ENCODE data around the gene DYNLT2B. TPM values are rescaled to one million over a fixed set of nuclear protein-coding genes. Genes with fewer than 3 reads are reported as not detected.

Gene DYNLT2B
- total and polyA plus RNA-seq, 2 donors (not counting 3 experiments of a cell fraction or from before 2014, with no cell fraction given) = 9.2 to 13.9 TPM

DNA sequence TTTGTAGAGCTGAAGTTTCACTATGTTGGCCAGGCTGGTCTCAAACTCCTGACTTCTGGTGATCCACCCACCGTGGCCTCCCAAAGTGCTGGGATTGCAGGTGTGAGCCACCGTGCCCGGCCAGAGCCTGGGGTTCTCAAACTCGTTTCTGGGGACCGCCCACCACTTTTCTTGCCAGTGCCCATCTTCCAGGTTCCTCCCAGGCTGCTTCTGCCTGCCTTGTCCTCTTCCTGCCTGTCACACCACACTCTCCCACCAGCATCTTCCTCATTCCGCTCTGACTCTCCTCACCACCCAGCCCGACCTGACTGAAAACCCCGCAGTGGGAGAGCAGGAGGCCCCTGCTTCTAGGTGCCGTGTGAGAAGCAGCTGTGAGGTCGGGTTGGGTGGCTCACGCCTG is 3.1 kb upstream of the DYNLT2B start:
- CTCF ChIA-PET = no interaction called here
- no peak overlapping the region for H3K9ac ChIP-seq (replicated peaks; ENCODE audit: extremely low read depth, insufficient read depth, low read length)
- no TSS peak for BruUV-seq (replicated peaks)
- dilution Hi-C loops (cut with MboI; ENCODE audit: extremely low pct_ligation_motif_present, low sequenced_read_pairs) = no loop called here
- no peaks in the 10 kb centered on the region for H3K79me2 ChIP-seq (ENCODE audit: control insufficient read depth, insufficient read depth, low read length)
- no peak overlapping the region for H3K4me2 ChIP-seq (ENCODE audit: insufficient read depth, low read length)
- FAIRE-seq (no peak), DNase-seq (ENCODE audit: low read depth, low spot score) (no peak)
- no peaks in the 10 kb centered on the region for H3K27me3 ChIP-seq (ENCODE audit: control insufficient read depth in 2 of 2, insufficient read depth in 2 of 2, low read length in 2 of 2)
- H4K20me1 ChIP-seq (replicated peaks; ENCODE audit: control insufficient read depth, extremely low read depth, insufficient read depth, low read length) = no peaks in the 10 kb centered on the region
- no peaks in the 10 kb centered on the region for H3K36me3 ChIP-seq (ENCODE audit: control insufficient read depth in 2 of 2, extremely low read depth in 1 of 2, insufficient read depth in 2 of 2, low read length in 2 of 2)
- POLR2A ChIA-PET = interaction anchor here (0.6 kb wide), 1 partner anchor 546 kb away, joined by 3 read pairs; no protein-coding TSS in a partner anchor
- H2AFZ ChIP-seq (ENCODE audit: low read depth, low read length) = no peak overlapping the region
- H3K4me3 ChIP-seq (replicated peaks in 1 of 3; ENCODE audit: insufficient read depth in 1 of 3, low read depth in 1 of 3, low read length in 3 of 3) = no peak overlapping the region
- H3K27ac ChIP-seq (ENCODE audit: insufficient read depth, low read depth, low read length) = no peak overlapping the region
- H3K4me1 ChIP-seq (ENCODE audit: control insufficient read depth, extremely low read depth, insufficient read depth, low read length) = peaks cover 5% of the 10 kb centered on the region
- intact Hi-C loops (cut with micrococcal nuclease) = no loop called here
- no peaks in the 10 kb centered on the region for H3K9me1 ChIP-seq (replicated peaks; ENCODE audit: control insufficient read depth, extremely low read depth, insufficient read depth, low read length)
- H3K9me3 ChIP-seq (replicated peaks; ENCODE audit: control insufficient read depth, insufficient read depth, low read length) = no peaks in the 10 kb centered on the region
- TF ChIP-seq GATA2 (IDR thresholded peaks at IDR 0.05; ENCODE audit: insufficient read depth, insufficient read length, low read depth, low read length) (no peak), FOS (IDR thresholded peaks at IDR 0.05; ENCODE audit: borderline replicate concordance, insufficient read depth, low read length) (no peak), MYC (IDR thresholded peaks at IDR 0.05; ENCODE audit: low read depth, low read length) (no peak), POLR2AphosphoS5 (IDR thresholded peaks at IDR 0.05; ENCODE audit: insufficient read depth, low read depth, low read length) (no peak), EZH2 (IDR thresholded peaks at IDR 0.05; ENCODE audit: borderline replicate concordance, low read depth, low read length, severe bottlenecking) (no peak), POLR2A (IDR thresholded peaks at IDR 0.05; ENCODE audit: low read depth, low read length) (no peak), JUN (IDR thresholded peaks at IDR 0.05; ENCODE audit: borderline replicate concordance, insufficient read depth, insufficient read length, low read depth) (no peak)
- TF ChIP-seq, protein P1, sequence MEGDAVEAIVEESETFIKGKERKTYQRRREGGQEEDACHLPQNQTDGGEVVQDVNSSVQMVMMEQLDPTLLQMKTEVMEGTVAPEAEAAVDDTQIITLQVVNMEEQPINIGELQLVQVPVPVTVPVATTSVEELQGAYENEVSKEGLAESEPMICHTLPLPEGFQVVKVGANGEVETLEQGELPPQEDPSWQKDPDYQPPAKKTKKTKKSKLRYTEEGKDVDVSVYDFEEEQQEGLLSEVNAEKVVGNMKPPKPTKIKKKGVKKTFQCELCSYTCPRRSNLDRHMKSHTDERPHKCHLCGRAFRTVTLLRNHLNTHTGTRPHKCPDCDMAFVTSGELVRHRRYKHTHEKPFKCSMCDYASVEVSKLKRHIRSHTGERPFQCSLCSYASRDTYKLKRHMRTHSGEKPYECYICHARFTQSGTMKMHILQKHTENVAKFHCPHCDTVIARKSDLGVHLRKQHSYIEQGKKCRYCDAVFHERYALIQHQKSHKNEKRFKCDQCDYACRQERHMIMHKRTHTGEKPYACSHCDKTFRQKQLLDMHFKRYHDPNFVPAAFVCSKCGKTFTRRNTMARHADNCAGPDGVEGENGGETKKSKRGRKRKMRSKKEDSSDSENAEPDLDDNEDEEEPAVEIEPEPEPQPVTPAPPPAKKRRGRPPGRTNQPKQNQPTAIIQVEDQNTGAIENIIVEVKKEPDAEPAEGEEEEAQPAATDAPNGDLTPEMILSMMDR (IDR thresholded peaks at IDR 0.05; ENCODE audit: extremely low read depth in 1 of 2, insufficient read depth in 1 of 2, low read depth in 1 of 2, low read length in 2 of 2) = no peak
- TF ChIP-seq, protein P2, sequence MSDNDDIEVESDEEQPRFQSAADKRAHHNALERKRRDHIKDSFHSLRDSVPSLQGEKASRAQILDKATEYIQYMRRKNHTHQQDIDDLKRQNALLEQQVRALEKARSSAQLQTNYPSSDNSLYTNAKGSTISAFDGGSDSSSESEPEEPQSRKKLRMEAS (IDR thresholded peaks at IDR 0.05; ENCODE audit: insufficient read depth, insufficient read length) = no peak
